NCI-H2196 treated with DMSO at 0.1 percent for 48 hours (cell line): ENCODE measurements around the gene CCDC121.
"Not testable (repeated sequence)": the region's sequence is repeated elsewhere in the genome, so short reads cannot be mapped to it uniquely, and the experiment has no call there.

Source experiments
- DNase-seq: peaks from one replicate; lab custom pipeline; 2025; ENCODE audit not compliant: unreplicated experiment; lab: John Stamatoyannopoulos, UW

The CCDC121 gene

GRCh38 chr2:27638037-27638637 lies 9.3 kb upstream of the CCDC121 start:
- no peak for DNase-seq

- DNase-seq = no peak
Measured at GRCh38 chr2:27636766-27637165, 8.0 kb upstream of the CCDC121 start.

GRCh38 chr2:27634291-27634690 lies 5.5 kb upstream of the CCDC121 start:
- no peak for DNase-seq

- not testable (repeated sequence) for DNase-seq
Measured at GRCh38 chr2:27630257-27630656, 1.4 kb upstream of the CCDC121 start.

- no peak for DNase-seq
Measured at GRCh38 chr2:27627963-27628766, 647 bp downstream of the CCDC121 start.

- DNase-seq = not testable (repeated sequence)
Measured at GRCh38 chr2:27626921-27627320, 1.9 kb downstream of the CCDC121 start.

GRCh38 chr2:27626323-27626722 lies 2.5 kb downstream of the CCDC121 start:
- DNase-seq = not testable (repeated sequence)

- DNase-seq = no peak
Measured at GRCh38 chr2:27624943-27625342, 3.9 kb downstream of the CCDC121 start.

- DNase-seq = no peak
Measured at GRCh38 chr2:27622921-27623384, 5.9 kb downstream of the CCDC121 start.

- no peak for DNase-seq
Measured at GRCh38 chr2:27621524-27621923, 7.3 kb downstream of the CCDC121 start.

GRCh38 chr2:27615316-27615715 lies 13.5 kb downstream of the CCDC121 start:
- no peak for DNase-seq

GRCh38 chr2:27613985-27614384 lies 14.8 kb downstream of the CCDC121 start:
- no peak for DNase-seq

GRCh38 chr2:27606611-27607010 lies 22.2 kb downstream of the CCDC121 start:
- no peak for DNase-seq

GRCh38 chr2:27596627-27597026 lies 32.2 kb downstream of the CCDC121 start:
- no peak for DNase-seq

- not testable (repeated sequence) for DNase-seq
Measured at GRCh38 chr2:27595412-27595811, 33.4 kb downstream of the CCDC121 start.

GRCh38 chr2:27594020-27594703 lies 34.6 kb downstream of the CCDC121 start:
- not testable (repeated sequence) for DNase-seq

- DNase-seq = no peak
Measured at GRCh38 chr2:27593240-27593639, 35.6 kb downstream of the CCDC121 start.

GRCh38 chr2:27591745-27592144 lies 37.1 kb downstream of the CCDC121 start:
- DNase-seq = no peak

GRCh38 chr2:27588308-27588707 lies 40.5 kb downstream of the CCDC121 start:
- DNase-seq = no peak

- no peak for DNase-seq
Measured at GRCh38 chr2:27587025-27587424, 41.8 kb downstream of the CCDC121 start.

- no peak for DNase-seq
Measured at GRCh38 chr2:27584597-27584996, 44.2 kb downstream of the CCDC121 start.

- DNase-seq = no peak
Measured at GRCh38 chr2:27583390-27583915, 45.4 kb downstream of the CCDC121 start.
